H9 (cell line): ENCODE data around the gene MYO1D. TPM values are rescaled to one million over a fixed set of nuclear protein-coding genes. Genes with fewer than 3 reads are reported as not detected.

Experiments used
- DNase-seq: peaks from one replicate; pipeline ENCODE4 v3.0.0-alpha.2; 2017
- H2AFZ ChIP-seq: one replicate; pipeline ENCODE4 v1.6.1; 2013; ENCODE audit warnings: mild to moderate bottlenecking, low read length, control low read depth, moderate library complexity
- H2AK5ac ChIP-seq: 2 replicates; pipeline ENCODE4 v1.6.1; 2013; ENCODE audit warnings: low read length, control low read depth, mixed read lengths; ENCODE audit not compliant: insufficient read length
- H2BK120ac ChIP-seq: one replicate; pipeline ENCODE4 v1.6.1; 2013; ENCODE audit warnings: low read depth, mild to moderate bottlenecking, low read length, control low read depth, inconsistent platforms; ENCODE audit not compliant: poor library complexity, severe bottlenecking
- H2BK12ac ChIP-seq: 2 replicates; pipeline ENCODE4 v1.6.1; 2013; ENCODE audit warnings: low read length, control low read depth, mixed read lengths, low read depth; ENCODE audit not compliant: insufficient read length
- H2BK15ac ChIP-seq: 2 replicates; pipeline ENCODE4 v1.6.1; 2013; ENCODE audit warnings: low read depth, low read length, control low read depth
- H2BK20ac ChIP-seq: one replicate; pipeline ENCODE4 v1.6.1; 2013; ENCODE audit warnings: low read depth, mild to moderate bottlenecking, low read length, control low read depth, inconsistent platforms; ENCODE audit not compliant: poor library complexity, severe bottlenecking
- H2BK5ac ChIP-seq: 2 replicates; pipeline ENCODE4 v1.6.1; 2013; ENCODE audit warnings: low read length, control low read depth, mixed read lengths; ENCODE audit not compliant: insufficient read length
- H3K14ac ChIP-seq: 2 replicates; pipeline ENCODE4 v1.6.1; 2013; ENCODE audit warnings: low read length, control low read depth; ENCODE audit not compliant: insufficient read depth
- H3K18ac ChIP-seq: 2 replicates; pipeline ENCODE4 v1.6.1; 2013; ENCODE audit warnings: low read depth, mild to moderate bottlenecking, mixed read lengths, low read length, control low read depth; ENCODE audit not compliant: insufficient read length
- H3K23ac ChIP-seq: 2 replicates; pipeline ENCODE4 v1.6.1; 2013; ENCODE audit warnings: low read length, control low read depth, mixed read lengths, low read depth; ENCODE audit not compliant: insufficient read length
- H3K23me2 ChIP-seq: 2 replicates; pipeline ENCODE4 v1.6.1; 2013; ENCODE audit warnings: low read depth, mild to moderate bottlenecking, mixed read lengths, low read length, control low read depth; ENCODE audit not compliant: insufficient read length, poor library complexity, severe bottlenecking
- H3K27ac ChIP-seq: 2 replicates; pipeline ENCODE4 v1.5.1; 2013; ENCODE audit warnings: low read length, control low read depth, mixed read lengths, low read depth; ENCODE audit not compliant: insufficient read length
- H3K27me3 ChIP-seq: 2 replicates; pipeline ENCODE4 v1.6.1; 2013; ENCODE audit warnings: low read length, control low read depth, inconsistent platforms; ENCODE audit not compliant: insufficient read depth
- H3K4ac ChIP-seq: 2 replicates; pipeline ENCODE4 v1.6.1; 2013; ENCODE audit warnings: low read depth, mild to moderate bottlenecking, control low read depth, inconsistent platforms, low read length, moderate library complexity
- H3K4me1 ChIP-seq: 2 replicates; pipeline ENCODE4 v1.6.1; 2013; ENCODE audit warnings: low read length, control low read depth, inconsistent platforms; ENCODE audit not compliant: insufficient read depth
- H3K4me2 ChIP-seq: 2 replicates; pipeline ENCODE4 v1.6.1; 2013; ENCODE audit warnings: low read length, control low read depth, mixed read lengths; ENCODE audit not compliant: insufficient read length, insufficient read depth
- H3K56ac ChIP-seq: 2 replicates; pipeline ENCODE4 v1.6.1; 2013; ENCODE audit warnings: low read depth, mild to moderate bottlenecking, mixed read lengths, low read length, control low read depth; ENCODE audit not compliant: insufficient read length
- H3K79me1 ChIP-seq: 2 replicates; pipeline ENCODE4 v1.6.1; 2013; ENCODE audit warnings: low read depth, mild to moderate bottlenecking, moderate library complexity, low read length, control low read depth, inconsistent platforms; ENCODE audit not compliant: insufficient read depth, poor library complexity, severe bottlenecking
- H3K79me2 ChIP-seq: 2 replicates; pipeline ENCODE4 v1.6.1; 2013; ENCODE audit warnings: low read length, control low read depth, inconsistent platforms; ENCODE audit not compliant: insufficient read depth
- H3K9ac ChIP-seq: 2 replicates; pipeline ENCODE4 v1.6.1; 2013; ENCODE audit warnings: low read length, control low read depth, mixed read lengths; ENCODE audit not compliant: insufficient read length; ENCODE audit errors: extremely low read depth
- H3K9me3 ChIP-seq: one replicate; pipeline ENCODE4 v1.6.1; 2013; ENCODE audit warnings: low read depth, low read length, inconsistent platforms; ENCODE audit not compliant: control insufficient read depth
- H3T11ph ChIP-seq: one replicate; pipeline ENCODE4 v1.6.1; 2013; ENCODE audit warnings: mild to moderate bottlenecking, low read length, control low read depth, inconsistent platforms
- H4K20me1 ChIP-seq: one replicate; pipeline ENCODE4 v1.6.1; 2013; ENCODE audit not compliant: control insufficient read depth, insufficient read length, insufficient read depth
- H4K5ac ChIP-seq: 2 replicates; pipeline ENCODE4 v1.6.1; 2013; ENCODE audit warnings: low read depth, mild to moderate bottlenecking, mixed read lengths, low read length, control low read depth; ENCODE audit not compliant: insufficient read length
- H4K8ac ChIP-seq: replicated peaks from 2 replicates; pipeline ENCODE4 v1.6.1; 2013; ENCODE audit warnings: low read length, control low read depth, mixed read lengths, low read depth; ENCODE audit not compliant: insufficient read length
- H4K91ac ChIP-seq: 2 replicates; pipeline ENCODE4 v1.6.1; 2013; ENCODE audit warnings: low read depth, mild to moderate bottlenecking, moderate library complexity, mixed read lengths, low read length, control low read depth; ENCODE audit not compliant: insufficient read length
- H3K27ac Mint-ChIP-seq, 3 experiments: 2 replicates in 2 of 3; 3 replicates in 1 of 3; pipeline ENCODE4 v1.8.0; 2020 to 2021; ENCODE audit warnings: mixed read lengths in 3 of 3, mild to moderate bottlenecking in 1 of 3, moderate library complexity in 1 of 3
- H3K27me3 Mint-ChIP-seq: 2 replicates; pipeline ENCODE4 v1.8.0; 2021; ENCODE audit warnings: low read depth, mild to moderate bottlenecking, moderate library complexity, mixed read lengths
- H3K36me3 Mint-ChIP-seq, 3 experiments: 2 replicates in 2 of 3; 3 replicates in 1 of 3; pipeline ENCODE4 v1.8.0; 2020 to 2021; ENCODE audit warnings: low read depth in 3 of 3, mixed read lengths in 3 of 3; ENCODE audit not compliant: insufficient read depth in 1 of 3
- H3K4me1 Mint-ChIP-seq, 2 experiments: 2 replicates each; pipeline ENCODE4 v1.8.0; 2020; ENCODE audit warnings: mixed read lengths in 2 of 2
- H3K4me3 Mint-ChIP-seq, 2 experiments: 2 replicates in 1 of 2; 3 replicates in 1 of 2; pipeline ENCODE4 v1.8.0; 2020 to 2021; ENCODE audit warnings: mild to moderate bottlenecking in 2 of 2, mixed read lengths in 2 of 2, moderate library complexity in 1 of 2
- H3K9me3 Mint-ChIP-seq, 2 experiments: 2 replicates in 1 of 2; 3 replicates in 1 of 2; pipeline ENCODE4 v1.8.0; 2020; ENCODE audit warnings: mild to moderate bottlenecking in 2 of 2, mixed read lengths in 2 of 2, moderate library complexity in 1 of 2
- CTCF ChIP-seq: fragments of 200-600 bp; sonication (generic); conservative IDR thresholded peaks from 3 replicates; pipeline ENCODE4 v1.8.0; 2021; ENCODE audit warnings: antibody characterized with exemption, mild to moderate bottlenecking
- WGBS: extraction: QIAGEN DNeasy Blood & Tissue Kit; methylation state at CpG from one replicate; pipeline ENCODE4 v1.1.7; 2013; ENCODE audit warnings: missing lambda C conversion rate, low lambda C conversion rate, mixed read lengths; ENCODE audit not compliant: insufficient read length; ENCODE audit errors: extremely low coverage; 5-methylcytosine and 5-hydroxymethylcytosine counted together
- total RNA-seq: library from RNA; stranded (reverse); gene quantifications from 2 replicates; pipeline ENCODE4 v1.2.1, GENCODE V29; 2021

The MYO1D gene
- total RNA-seq, 1 experiment from 2014 or later, result 19.0 TPM

- peaks cover 2% of the 10 kb centered on the region; the same call in 1 of the 2 replicates for H3K4me1 ChIP-seq
- no CpG with 5 or more reads among the region's 2 CpGs for WGBS
Measured at GRCh38 chr17:32835291-32835761, 41.6 kb downstream of the MYO1D start.

More at GRCh38 chr17:32835291-32835761, 41.6 kb downstream of the MYO1D start:
- no peak for DNase-seq
- Mint-ChIP-seq H3K4me3 (no peak overlapping the region), H3K36me3 (peaks cover 0 to 2% (median 0%) of the 10 kb centered on the region in 3 experiments; a peak in 1 of 7 replicates), H3K27me3 (no peaks in the 10 kb centered on the region), H3K27ac (no peak overlapping the region), H3K9me3 (no peaks in the 10 kb centered on the region), H3K4me1 (peaks cover 0 to 3% of the 10 kb centered on the region in 2 experiments; a peak in 1 of 4 replicates)
- no peak overlapping the region for H4K8ac ChIP-seq
- H3K79me1 ChIP-seq, result no peaks in the 10 kb centered on the region
- no peak for TF ChIP-seq CTCF
- no peak overlapping the region for H2BK15ac ChIP-seq
- H2BK120ac ChIP-seq, result no peak overlapping the region
- no peak overlapping the region for H3K14ac ChIP-seq
- no peak overlapping the region for H4K91ac ChIP-seq
- H3K23me2 ChIP-seq, result no peaks in the 10 kb centered on the region
- no peak overlapping the region for H3T11ph ChIP-seq
- no peak overlapping the region for H3K4ac ChIP-seq
- no peak overlapping the region for H3K4me2 ChIP-seq
- H2AFZ ChIP-seq, result no peak overlapping the region
- no peaks in the 10 kb centered on the region for H4K20me1 ChIP-seq
- H2AK5ac ChIP-seq, result no peak overlapping the region
- no peak overlapping the region for H3K56ac ChIP-seq
- no peak overlapping the region for H3K18ac ChIP-seq
- H3K27ac ChIP-seq, result no peak overlapping the region
- H3K27me3 ChIP-seq, result no peaks in the 10 kb centered on the region
- H4K5ac ChIP-seq, result no peak overlapping the region
- H3K9ac ChIP-seq, result no peak overlapping the region
- H2BK12ac ChIP-seq, result no peak overlapping the region
- H3K23ac ChIP-seq, result no peak overlapping the region
- no peak overlapping the region for H2BK5ac ChIP-seq
- H3K79me2 ChIP-seq, result no peaks in the 10 kb centered on the region; the same call in 1 of the 2 replicates
- no peaks in the 10 kb centered on the region for H3K9me3 ChIP-seq
- H2BK20ac ChIP-seq, result no peak overlapping the region
